GM20000 (cell line): ENCODE data around the gene TIPARP.

Source experiments
- DNase-seq: peaks from one replicate; pipeline ENCODE4 v3.0.0; 2012; ENCODE audit warnings: low spot score
- CTCF ChIP-seq: IDR thresholded peaks from 2 replicates; pipeline ENCODE4 v1.5.1; 2012; ENCODE audit warnings: mild to moderate bottlenecking, control low read depth; ENCODE audit errors: extremely low read depth, missing control alignments

TIPARP gene

DNA sequence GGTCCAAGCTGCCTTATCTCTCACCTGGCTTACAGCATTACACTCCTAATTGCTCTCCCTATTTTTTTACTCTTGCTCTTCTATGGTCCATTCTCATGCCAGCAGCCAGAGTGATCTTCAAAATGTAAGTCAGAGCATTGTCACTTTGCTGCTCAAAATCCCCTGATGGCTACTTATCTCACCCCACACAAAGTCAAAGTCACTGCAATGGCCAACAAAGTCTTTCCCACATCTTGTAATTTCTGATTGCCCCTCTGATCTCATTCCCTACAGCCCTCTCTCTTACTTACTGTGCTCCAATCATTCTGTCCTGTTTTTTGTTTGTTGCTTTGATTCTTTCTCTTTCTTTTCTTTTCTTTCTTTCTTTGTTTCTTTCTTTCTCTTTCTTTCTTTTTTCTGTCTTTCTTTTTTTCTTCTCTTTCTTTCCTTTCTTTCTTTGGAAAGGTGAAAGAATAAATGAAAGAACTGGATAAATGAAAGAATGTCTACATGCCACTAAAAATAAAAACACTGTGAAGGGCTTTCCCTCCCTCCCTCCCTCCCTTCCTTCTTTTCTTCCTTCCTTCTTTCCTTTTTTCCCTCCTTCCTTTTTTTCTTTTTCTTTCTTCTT is 34.9 kb upstream of the TIPARP start:
- DNase-seq = no peak

GRCh38 chr3:156641618-156641975 is 32.8 kb upstream of the TIPARP start:
- no peak for TF ChIP-seq CTCF
- no peak for DNase-seq

More for the DNA sequence above, 34.9 kb upstream of the TIPARP start:
- no peak for TF ChIP-seq CTCF

GRCh38 chr3:156642750-156643728 is 31.4 kb upstream of the TIPARP start:
- no peak for TF ChIP-seq CTCF
- DNase-seq = no peak

DNA sequence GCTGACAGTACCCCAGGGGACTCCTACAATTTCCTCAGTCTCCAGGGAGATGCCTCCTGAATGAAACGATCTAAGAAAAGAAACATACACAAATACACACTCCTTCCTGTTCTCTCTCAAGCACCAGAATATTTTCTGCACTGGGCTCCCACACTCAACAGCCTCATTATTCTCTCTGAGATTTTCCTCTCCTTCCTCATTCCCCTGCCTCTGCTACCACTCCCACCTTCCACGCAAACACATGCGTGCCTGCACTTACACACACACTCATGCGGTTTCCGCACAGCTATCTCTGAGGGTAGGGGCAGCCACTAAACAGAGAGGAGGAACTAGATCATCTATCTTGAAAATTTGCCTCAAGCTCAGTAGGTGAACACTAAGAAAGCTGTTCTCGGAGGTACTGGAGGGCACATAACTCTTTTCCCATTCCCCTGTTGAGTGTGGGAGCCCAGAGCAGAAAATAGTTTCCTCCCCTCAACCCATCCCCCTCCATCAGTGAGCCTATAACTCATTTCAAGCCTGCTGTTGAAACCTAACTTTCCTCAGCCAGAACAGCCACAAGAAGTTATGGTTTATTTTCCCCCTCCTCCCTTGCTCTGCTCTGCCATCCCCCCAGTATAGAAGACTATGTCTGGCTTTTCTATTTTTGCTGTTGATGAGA is 30.5 kb upstream of the TIPARP start:
- peak; percentile 40 for DNase-seq
- TF ChIP-seq CTCF = no peak

GRCh38 chr3:156644958-156645357 is 29.4 kb upstream of the TIPARP start:
- no peak for DNase-seq
- TF ChIP-seq CTCF = no peak

DNA sequence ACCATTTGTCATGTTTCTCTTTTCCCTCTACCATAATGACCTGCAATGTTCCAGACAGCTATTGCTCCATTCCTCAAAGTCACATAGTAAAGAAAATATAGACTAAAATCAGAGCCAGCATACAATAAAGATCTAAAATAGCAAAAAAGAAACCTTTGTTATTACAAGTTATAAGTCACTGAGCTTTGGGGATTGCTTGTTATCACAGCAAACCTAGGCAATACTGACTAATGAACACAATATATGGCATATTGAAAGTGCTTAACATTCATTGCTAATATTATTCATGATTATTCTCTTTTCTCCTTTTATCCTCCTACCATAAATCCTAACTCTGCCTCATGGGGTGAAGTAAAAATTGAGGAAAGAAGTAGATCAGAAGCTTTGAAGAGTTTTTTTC is 27.4 kb upstream of the TIPARP start:
- no peak for TF ChIP-seq CTCF
- DNase-seq = no peak

- TF ChIP-seq CTCF = no peak
- no peak for DNase-seq
Measured at GRCh38 chr3:156648086-156648485, 26.3 kb upstream of the TIPARP start.
